Stimulated activated CD4-positive, alpha-beta T cell treated with anti-CD3 and anti-CD28 coated beads, Interleukin-1b, Interleukin-23, amount 100 ng/mL, for 24 hours (primary cell): ENCODE results near the gene PLPP4.

Experiments used
- DNase-seq, 4 experiments: peaks; one replicate each; pipeline ENCODE4 v3.0.0-alpha.2; 2020; ENCODE audit warnings: low read depth in 4 of 4, low spot score in 1 of 4

Gene PLPP4

DNA sequence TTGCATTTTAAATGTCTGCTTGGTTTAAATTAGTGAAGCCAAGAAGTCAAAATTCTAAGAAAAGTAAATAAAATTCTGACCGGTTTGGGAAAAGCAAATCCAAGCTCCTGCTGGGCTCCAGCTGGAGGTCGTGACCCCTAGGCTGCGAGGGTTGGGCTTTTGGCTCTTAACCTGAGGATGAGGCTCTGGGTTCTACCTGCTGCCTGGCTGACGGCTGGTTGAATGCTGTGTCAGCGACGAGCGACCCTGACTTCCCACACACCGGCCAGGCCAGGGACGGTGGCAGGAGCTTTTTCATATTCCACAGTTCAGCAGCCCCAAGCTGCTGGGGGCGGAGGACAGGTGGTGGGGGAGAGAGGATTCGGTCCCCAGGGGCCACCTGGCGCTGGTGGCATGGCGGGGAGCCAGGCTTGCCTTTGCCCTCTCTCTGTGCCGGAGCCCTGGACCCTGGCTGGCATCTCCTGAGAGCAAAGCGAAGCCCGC, 843 bp upstream of the PLPP4 start:
- no peak for DNase-seq

DNA sequence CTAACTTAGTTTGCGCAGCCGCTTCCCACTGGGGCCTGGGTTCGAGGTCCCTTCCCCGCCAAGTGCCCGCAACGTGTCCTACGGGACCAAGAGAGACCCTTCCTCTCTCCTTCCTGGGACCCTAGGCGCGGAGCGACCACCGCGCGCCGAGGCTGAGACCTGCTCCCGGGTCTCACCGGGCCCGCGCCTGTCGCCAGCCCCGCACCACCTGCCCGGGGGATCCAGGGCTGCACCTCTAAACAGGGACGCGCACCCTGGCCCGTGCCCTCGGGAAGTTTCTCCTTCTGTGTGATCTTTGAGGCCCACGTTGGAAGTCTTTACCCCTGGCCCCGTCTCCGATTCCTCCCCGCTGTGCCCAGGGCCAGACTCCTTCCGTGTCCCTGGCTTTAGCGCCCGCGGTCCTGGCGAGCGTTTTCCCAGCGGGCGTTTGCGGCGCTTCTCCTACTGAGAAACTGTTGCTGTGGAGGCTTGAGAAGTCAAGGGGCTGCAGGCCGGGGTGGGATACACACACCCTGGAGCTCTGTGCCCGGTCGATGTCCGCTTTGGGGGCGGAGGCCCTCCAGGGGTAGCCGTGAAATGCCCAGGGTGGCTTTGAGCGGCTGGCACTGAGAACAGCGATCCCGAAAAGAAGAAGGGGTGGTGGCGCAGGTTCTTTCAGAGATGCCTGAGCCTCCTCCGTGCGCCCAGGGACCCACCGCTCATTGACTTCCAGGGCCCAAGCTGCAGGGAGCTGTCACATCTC, 575 bp downstream of the PLPP4 start:
- no peak for DNase-seq

GRCh38 chr10:120458432-120458831, 1.4 kb downstream of the PLPP4 start:
- no peak for DNase-seq

DNA sequence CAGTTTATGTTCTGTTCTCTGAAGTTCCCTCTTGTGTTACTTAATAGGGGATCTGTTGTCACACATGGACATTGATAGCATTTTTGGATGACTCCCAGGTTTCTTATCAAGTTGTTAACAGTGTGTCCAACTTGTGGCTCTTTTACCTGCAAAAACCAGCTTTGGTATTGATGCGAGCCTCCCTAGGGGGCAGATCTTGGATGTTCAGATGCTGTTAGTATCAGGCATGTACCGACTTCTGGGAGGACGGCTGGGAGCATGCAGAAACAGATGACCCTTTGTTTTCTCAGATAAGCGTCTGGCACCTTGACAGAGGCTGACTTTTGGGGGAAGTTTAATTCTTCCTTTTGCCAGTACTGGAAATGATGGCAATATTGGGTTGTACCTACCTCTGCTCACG, 2.2 kb downstream of the PLPP4 start:
- DNase-seq = no peak

- no peak for DNase-seq
Measured at GRCh38 chr10:120460186-120460585, 3.2 kb downstream of the PLPP4 start.

GRCh38 chr10:120460776-120461175, 3.7 kb downstream of the PLPP4 start:
- DNase-seq = no peak

DNA sequence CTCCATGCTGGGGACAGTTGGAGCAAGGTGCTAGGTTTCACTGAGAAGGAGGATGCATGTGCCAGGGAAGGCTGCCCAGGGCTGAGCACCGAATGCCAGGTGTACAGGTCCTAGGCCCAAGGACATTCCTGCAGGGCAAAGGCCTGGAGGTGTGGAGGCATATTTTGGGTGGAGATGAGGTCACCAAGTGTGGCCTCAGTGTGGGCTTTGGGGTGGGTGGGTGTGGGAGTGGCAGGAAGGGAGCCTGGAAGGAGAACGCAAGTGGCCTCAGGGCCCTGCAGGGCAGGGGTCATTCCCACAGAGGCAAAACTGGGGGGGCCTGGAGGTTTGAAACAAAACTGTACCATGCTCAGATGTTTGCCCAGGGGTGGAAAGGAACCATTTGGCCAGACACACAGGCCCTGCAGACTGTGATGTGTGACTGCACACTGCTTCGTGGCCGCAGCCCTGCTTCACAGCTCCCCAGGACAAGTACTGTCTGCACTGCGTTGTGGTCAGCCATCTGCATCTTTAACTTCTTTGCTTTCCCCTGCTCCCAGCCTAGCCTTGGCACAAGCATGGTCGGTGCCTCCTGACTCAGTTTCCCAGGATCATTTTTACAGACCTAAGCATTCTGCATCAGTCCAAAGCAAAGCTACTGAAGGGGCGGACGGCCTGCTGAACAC, 5.1 kb downstream of the PLPP4 start:
- DNase-seq = no peak

DNA sequence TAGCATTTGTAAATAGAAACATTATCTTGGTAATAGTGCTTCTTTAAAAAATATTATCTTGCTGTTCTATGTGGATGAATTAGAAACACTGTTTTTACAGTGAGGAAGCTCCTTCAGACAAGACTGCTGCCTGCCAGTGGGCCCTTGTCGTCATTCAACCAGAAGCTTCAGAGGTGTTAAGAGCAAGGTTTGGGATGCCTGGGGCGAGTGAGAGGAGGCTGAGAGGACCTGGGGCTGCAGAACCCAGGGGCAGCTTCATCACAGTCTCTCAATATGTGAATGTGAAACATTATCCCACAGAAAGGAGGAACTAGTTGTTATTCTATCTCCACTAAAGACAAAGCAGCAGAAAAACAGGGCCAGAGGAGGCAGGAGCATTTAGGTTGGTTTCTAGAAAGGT, 8.1 kb downstream of the PLPP4 start:
- DNase-seq = no peak

DNA sequence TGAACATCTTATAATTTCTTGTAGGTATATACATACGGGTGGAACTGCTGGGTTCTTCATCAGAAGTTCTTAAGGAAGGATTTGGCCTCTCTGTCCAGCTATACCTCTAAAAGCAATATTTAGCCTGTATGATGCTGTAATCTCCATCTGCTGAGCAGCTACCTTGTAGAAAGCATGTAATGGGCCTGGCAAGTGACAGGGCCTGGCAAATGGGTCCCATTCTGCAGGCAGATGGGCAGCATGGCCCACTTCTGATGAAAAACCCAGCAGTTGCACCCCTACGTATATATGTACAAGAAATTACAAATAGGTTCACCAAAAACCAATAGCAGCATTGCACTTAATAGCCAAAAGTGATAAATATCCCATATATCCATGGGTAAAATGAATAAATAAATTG, 9.0 kb downstream of the PLPP4 start:
- DNase-seq = no peak

DNA sequence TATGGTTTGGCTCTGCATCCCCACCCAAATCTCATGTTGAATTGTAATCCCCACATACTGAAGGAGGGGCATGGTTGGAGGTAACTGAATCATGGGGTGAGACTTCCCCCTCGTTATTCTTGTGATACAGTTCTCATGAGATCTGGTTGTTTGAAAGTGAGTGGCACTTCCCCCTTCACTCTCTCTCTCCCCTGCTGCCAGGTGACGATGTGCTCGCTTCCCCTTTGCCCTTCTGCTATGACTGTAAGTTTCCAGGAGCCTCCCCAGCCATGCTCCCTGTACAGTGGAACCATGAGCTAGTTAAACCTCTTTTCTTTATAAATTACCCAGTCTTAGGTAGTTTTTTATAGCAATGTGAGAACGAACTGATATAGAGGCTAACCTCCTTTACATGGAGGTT, 16.6 kb downstream of the PLPP4 start:
- no peak for DNase-seq

DNA sequence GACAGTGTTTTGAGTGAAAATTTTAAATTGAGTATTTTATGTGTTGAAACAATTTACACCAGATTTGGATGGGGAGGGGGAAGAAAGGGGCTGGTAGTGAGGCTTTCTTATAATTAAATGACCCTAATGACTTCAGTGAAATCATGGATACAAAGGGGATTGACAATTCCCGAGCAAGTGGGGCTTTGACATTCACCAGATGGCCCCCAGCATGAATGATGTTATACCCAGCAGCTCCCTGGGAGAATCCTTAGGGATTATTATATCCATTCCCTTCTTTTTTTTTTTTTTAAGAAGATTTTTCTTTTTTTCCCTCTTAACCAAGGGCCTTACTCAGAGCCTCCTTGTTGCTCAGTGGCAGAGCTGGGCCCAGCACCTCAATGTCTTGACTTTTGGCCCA, 17.9 kb downstream of the PLPP4 start:
- no peak for DNase-seq

DNA sequence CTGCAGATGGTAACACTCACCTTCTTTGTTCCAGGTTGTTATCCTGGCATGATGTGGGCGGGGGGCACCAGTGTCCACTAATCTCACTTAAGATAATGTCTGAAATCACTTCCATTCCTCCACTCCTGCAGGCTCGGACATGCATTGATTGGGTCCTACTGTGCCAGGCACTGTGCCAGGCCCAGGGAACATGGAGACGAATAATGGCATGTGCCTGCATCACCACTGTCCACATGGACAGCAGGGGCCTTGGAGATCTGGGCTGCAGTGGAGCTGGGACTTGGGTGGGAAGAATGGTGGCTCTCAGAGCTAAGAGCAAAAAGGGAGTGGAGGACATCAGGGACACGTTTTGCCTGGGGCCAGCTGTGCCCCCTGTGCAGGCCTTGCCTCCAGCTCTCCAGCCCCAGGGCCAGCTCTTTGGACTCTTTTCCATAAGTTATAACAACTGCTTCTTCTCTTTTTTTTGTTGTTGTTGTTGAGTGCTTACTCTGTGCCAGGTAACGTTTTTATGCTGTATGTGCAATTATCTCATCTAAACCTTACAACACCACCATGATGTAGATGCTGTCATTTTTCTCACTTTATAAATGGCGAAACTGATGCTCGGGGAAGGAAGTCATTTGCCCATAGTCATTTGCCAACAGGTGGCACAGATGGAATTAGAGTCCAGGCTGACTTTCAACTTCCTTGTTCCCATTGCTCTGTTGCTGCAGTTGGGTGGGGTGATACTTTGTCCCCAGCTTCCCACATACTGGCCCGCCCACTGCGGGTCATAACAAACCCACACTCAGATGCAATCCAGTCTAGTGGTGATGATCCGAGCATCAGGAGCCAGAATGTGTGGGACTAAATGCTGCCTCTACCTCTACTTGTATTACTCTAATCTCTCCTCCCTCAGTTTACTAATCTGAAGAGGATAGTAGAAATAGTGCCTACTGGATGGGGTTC, 19.1 kb downstream of the PLPP4 start:
- no peak for DNase-seq

GRCh38 chr10:120477021-120477742, 20.2 kb downstream of the PLPP4 start:
- DNase-seq = no peak

- DNase-seq = no peak
Measured at GRCh38 chr10:120477743-120478141, 20.7 kb downstream of the PLPP4 start.

DNA sequence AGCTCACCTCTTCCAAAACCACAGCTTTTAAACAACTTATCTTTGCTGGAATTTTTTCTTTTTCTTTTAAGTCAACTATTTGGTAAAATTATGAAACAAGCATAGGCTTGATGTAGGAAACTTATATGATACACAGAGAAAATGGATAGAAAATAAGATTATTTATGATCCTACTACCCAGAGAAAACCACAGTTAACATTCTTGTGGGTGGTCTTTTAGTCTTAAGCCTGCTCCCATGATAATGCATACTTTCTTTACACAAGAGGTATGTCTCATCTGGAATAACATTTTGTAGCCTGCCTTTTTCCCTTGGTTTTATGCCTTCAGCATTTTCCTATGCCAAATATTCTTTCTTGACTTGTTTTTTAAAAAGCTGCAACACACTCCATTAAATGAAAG, 21.4 kb downstream of the PLPP4 start:
- DNase-seq = no peak

DNA sequence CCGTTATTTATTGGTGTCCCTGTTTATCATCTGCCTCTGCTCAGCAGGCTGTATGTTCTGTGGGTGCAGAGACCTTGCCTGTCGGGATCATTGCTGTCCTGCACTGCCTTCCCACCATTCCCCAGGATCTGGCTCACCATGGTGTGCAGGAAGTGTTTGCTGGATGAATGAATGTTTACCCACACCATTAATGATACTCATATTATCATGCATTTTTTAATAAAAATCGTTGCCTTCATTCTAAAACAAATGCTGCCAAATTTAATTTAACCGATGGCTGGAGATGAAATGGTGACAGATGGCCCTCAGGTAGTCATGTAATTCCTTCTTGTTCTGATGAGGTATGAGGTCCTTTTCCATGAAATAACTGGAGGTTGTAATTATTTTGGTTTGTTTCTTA, 22.5 kb downstream of the PLPP4 start:
- no peak for DNase-seq

DNA sequence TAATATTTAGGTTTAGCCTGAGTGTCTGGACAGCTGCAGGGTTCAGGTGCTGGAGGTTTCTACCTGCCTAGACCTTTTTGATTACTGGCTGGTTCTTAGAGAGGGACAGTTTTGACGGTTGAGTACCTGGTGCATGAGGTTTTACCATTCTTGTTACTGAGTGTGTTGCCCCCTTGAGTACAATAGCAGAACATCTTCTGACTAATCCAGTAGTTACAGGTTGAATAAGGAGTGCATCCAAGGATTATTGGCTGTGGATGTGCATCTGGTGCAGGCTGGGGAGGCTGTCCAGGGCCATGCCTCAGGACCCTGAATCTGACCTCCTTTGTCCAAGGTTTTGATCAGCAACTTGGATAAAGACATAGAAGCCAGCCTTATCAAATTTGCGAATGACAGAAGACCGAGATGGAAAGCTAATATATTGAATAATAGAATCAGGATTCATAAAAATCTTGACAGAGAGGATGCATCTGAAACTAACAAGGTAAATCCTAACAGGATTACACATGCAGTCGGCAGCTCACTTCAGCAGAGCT, 23.1 kb downstream of the PLPP4 start:
- no peak for DNase-seq

DNA sequence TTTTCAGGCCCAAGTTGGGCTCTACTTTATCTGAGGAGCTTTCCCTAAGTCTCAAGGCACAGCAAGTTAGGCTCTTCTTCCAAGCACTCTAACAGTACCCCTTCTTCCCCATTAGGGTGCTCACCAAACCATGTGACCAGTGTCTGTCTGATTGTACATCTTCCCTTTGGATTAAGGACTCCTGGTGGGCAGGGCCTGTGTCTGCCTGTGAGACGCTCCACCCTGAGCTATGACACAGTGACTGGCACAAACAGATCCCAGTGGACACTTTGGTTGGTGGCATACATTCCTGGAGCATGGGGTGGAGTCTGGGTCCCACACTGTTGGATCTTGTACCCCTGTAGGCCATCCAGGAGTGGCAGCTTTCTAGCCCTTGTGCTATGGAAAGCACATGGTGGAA, 23.8 kb downstream of the PLPP4 start:
- DNase-seq = no peak

GRCh38 chr10:120483006-120483405, 26.0 kb downstream of the PLPP4 start:
- no peak for DNase-seq

DNA sequence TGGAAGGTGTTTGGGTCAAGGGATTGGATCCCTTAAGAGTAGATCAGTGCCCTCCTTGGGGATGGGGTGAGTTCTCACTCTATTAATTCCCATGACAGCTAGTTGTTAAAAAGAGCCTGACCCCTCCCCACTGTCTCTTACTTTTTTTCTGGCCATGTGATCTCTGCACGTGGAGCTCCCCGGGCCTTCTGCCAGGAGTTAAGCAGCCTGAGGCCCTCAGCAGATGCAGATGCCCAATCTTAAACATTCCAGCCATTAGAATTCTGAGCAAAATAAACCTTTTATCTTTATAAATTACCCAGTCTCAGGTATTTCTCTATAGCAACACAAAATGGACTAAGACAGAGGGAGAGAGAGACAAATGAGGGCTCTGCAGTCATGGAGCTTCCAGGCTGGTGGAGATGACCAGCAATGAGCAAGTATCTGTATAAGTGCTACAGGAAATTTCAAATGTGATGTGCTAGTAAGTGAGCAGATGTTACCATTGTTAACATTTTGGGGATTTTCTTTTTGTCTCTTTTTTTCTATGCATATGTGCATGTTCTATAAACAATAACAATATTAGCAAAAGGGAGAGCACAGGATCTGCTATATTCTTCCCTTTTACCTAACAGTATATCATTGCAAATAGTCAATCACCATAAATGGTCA, 26.7 kb downstream of the PLPP4 start:
- no peak for DNase-seq
